GM13976 (cell line): ENCODE measurements around the gene PDE2A.
A peak's percentile ranks its signal among the peaks of the same experiment; 100 is the strongest.

Source experiments
- DNase-seq: peaks from one replicate; pipeline ENCODE4 v3.0.0; 2012; ENCODE audit warnings: low spot score
- CTCF ChIP-seq: IDR thresholded peaks from 2 replicates; pipeline ENCODE4 v1.5.1; 2012; ENCODE audit warnings: borderline replicate concordance, mild to moderate bottlenecking; ENCODE audit not compliant: insufficient read depth; ENCODE audit errors: extremely low read depth, missing control alignments, control extremely low read depth
- in situ Hi-C: fragments of 300-500 bp; cut with MboI; formaldehyde crosslinking; loops from one replicate; pipeline ENCODE4 v1.12.0; 2022; ENCODE audit warnings: low sequenced_read_pairs, mixed read lengths, inconsistent platforms; ENCODE audit not compliant: unreplicated experiment

The PDE2A gene

GRCh38 chr11:72673943-72674828 lies at the start of gene PDE2A:
TSS of gene PDE2A (minus strand) at chr11:72674422. CDS start at chr11:72674207, 215 bp downstream.
- TF ChIP-seq CTCF = no peak
- no peak for DNase-seq
- in situ Hi-C loops = no loop called here

DNA sequence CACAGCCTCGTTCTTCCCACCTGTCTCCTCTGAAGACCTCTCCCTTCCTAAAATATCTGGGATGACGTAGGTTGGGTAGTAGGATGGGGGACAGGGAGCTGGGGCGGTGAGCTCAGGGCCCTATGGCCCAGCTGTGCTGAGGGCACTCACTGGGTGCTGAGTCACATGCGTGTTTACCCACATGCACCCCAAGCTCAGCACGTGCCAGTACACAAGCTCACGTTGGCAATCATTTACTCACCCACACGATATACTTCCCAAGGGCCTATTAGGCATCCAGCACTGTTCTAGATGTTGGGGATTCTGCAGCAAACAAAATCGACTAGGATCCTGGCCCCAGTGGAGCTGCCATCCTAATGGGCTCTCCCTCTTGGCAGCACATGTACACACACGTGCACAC lies 49.3 kb upstream of the PDE2A start:
- no peak for TF ChIP-seq CTCF
- in situ Hi-C loops = loop anchor here (10.0 kb wide), 1 partner anchor 71 kb away; the partner anchor contains the start of gene STARD10
- no peak for DNase-seq

- DNase-seq = peak; percentile 94
- in situ Hi-C loops = loop anchor here (10.0 kb wide), 1 partner anchor 73 kb away; the partner anchor contains the start of gene STARD10
- no peak for TF ChIP-seq CTCF
These were observed 48.0 kb upstream of the PDE2A start for GRCh38 chr11:72722050-72722748.

DNA sequence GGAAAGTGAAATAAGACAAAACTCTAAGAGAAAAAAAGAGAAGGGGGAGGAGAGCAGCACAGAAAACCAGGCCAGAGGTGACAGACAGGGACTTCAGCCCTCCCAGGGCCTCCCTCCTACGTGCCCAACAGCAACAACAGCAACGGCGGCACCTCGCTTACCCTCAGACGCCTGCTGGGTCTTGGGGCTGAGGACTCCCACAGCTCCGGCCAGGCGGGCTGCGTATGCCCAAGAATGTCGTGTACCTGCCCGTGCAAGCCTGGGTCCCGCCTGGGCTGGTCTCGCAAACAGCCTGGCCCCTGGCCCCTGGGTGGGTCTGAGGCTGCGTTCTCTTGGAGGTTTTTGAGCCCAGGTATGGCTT lies 47.4 kb upstream of the PDE2A start:
- in situ Hi-C loops = loop anchor here (10.0 kb wide), 1 partner anchor 73 kb away; the partner anchor contains the start of gene STARD10
- no peak for TF ChIP-seq CTCF
- peak; percentile 64 for DNase-seq

GRCh38 chr11:72721276-72721675 lies 47.1 kb upstream of the PDE2A start:
- DNase-seq = no peak
- TF ChIP-seq CTCF = no peak
- in situ Hi-C loops = loop anchor here (10.0 kb wide), 1 partner anchor 74 kb away; the partner anchor contains the start of gene STARD10

GRCh38 chr11:72720784-72721183 lies 46.6 kb upstream of the PDE2A start:
- DNase-seq = no peak
- no peak for TF ChIP-seq CTCF
- in situ Hi-C loops = loop anchor here (10.0 kb wide), 1 partner anchor 74 kb away; the partner anchor contains the start of gene STARD10
